Measurements from ENCODE around the gene PPID. TPM values are rescaled to one million over a fixed set of nuclear protein-coding genes. Genes with fewer than 3 reads are reported as not detected.
A peak's percentile ranks its signal among the peaks of the same experiment; 100 is the strongest.

PPID gene
- polyA plus RNA-seq, 1 donor from 2014 or later: 65.2 TPM

- no peaks in the 10 kb centered on the region for H3K9me3 ChIP-seq (ENCODE audit: low read length)
- peak within 1 kb of the TSS; percentile 85 for H3K4me3 ChIP-seq (ENCODE audit: low read length)
- H3K9me2 ChIP-seq (ENCODE audit: insufficient read depth, low read length): no peaks in the 10 kb centered on the region
- H2AFZ ChIP-seq (ENCODE audit: low read depth, low read length): peak within 1 kb of the TSS; percentile 81
- TF ChIP-seq EZH2 (IDR thresholded peaks at IDR 0.05; ENCODE audit: borderline replicate concordance, insufficient read depth, low read length, poor library complexity, severe bottlenecking) (no peak), TAF1 (IDR thresholded peaks at IDR 0.05; ENCODE audit: low read depth) (no peak), EP300 (conservative IDR thresholded peaks at IDR 0.05; ENCODE audit: poor library complexity, severe bottlenecking) (no peak), POLR2AphosphoS5 (IDR thresholded peaks at IDR 0.05) (no peak), MXI1 (conservative IDR thresholded peaks at IDR 0.05; ENCODE audit: poor library complexity, severe bottlenecking) (peak; percentile 77), RAD21 (conservative IDR thresholded peaks at IDR 0.05) (no peak)
- H3K27me3 ChIP-seq (ENCODE audit: insufficient read depth, low read depth, low read length): no peaks in the 10 kb centered on the region
- peak within 1 kb of the TSS; percentile 85 for H3K27ac ChIP-seq (ENCODE audit: low read length)
- H3K4me2 ChIP-seq (ENCODE audit: low read length): peak within 1 kb of the TSS; percentile 74
- H3K36me3 ChIP-seq (ENCODE audit: insufficient read depth, low read length): no peaks in the 10 kb centered on the region
- no peaks in the 10 kb centered on the region for H4K20me1 ChIP-seq (ENCODE audit: insufficient read depth)
- H3K9ac ChIP-seq (ENCODE audit: low read length): peak within 1 kb of the TSS; percentile 83
- no peaks in the 10 kb centered on the region for H3F3A ChIP-seq (ENCODE audit: insufficient read depth, low read length, poor library complexity, severe bottlenecking)
- peaks cover 43% of the 10 kb centered on the region for H3K79me2 ChIP-seq (replicated peaks; ENCODE audit: insufficient read depth, low read length)
Measured at GRCh38 chr4:158671665-158671914, 51.6 kb downstream of the PPID start, which contains the start of gene C4orf46. C4orf46 (minus strand) TSS chr4:158671887; CDS start chr4:158671801, 86 bp downstream.

- Histone ChIP-seq H3K9me2 (ENCODE audit: insufficient read depth, low read length) (no peaks in the 10 kb centered on the region), H3K9ac (ENCODE audit: low read length) (peak overlapping the region; percentile 80), H3K4me2 (ENCODE audit: low read length) (peak overlapping the region; percentile 74), H3K27me3 (ENCODE audit: insufficient read depth, low read depth, low read length) (no peaks in the 10 kb centered on the region), H4K20me1 (ENCODE audit: insufficient read depth) (no peaks in the 10 kb centered on the region), H3K9me3 (ENCODE audit: low read length) (no peaks in the 10 kb centered on the region), H3K27ac (ENCODE audit: low read length) (peak overlapping the region; percentile 81), H2AFZ (ENCODE audit: low read depth, low read length) (peak overlapping the region; percentile 81), H3F3A (ENCODE audit: insufficient read depth, low read length, poor library complexity, severe bottlenecking) (no peaks in the 10 kb centered on the region), H3K79me2 (replicated peaks; ENCODE audit: insufficient read depth, low read length) (peaks cover 43% of the 10 kb centered on the region), H3K4me3 (ENCODE audit: low read length) (peak overlapping the region; percentile 85), H3K36me3 (ENCODE audit: insufficient read depth, low read length) (no peaks in the 10 kb centered on the region)
- peak; percentile 21 for TF ChIP-seq REST (IDR thresholded peaks at IDR 0.05; ENCODE audit: borderline replicate concordance)
- no peak for TF ChIP-seq RAD21 (conservative IDR thresholded peaks at IDR 0.05)
Measured at GRCh38 chr4:158670975-158671664, 52.1 kb downstream of the PPID start.

- Histone ChIP-seq H3K27ac (ENCODE audit: low read length) (no peak overlapping the region), H3F3A (ENCODE audit: insufficient read depth, low read length, poor library complexity, severe bottlenecking) (no peaks in the 10 kb centered on the region), H3K4me2 (ENCODE audit: low read length) (no peak overlapping the region), H3K9me2 (ENCODE audit: insufficient read depth, low read length) (no peaks in the 10 kb centered on the region), H3K79me2 (replicated peaks; ENCODE audit: insufficient read depth, low read length) (peaks cover 43% of the 10 kb centered on the region), H3K9me3 (ENCODE audit: low read length) (no peaks in the 10 kb centered on the region), H4K20me1 (ENCODE audit: insufficient read depth) (no peaks in the 10 kb centered on the region), H3K27me3 (ENCODE audit: insufficient read depth, low read depth, low read length) (no peaks in the 10 kb centered on the region), H3K4me3 (ENCODE audit: low read length) (peak overlapping the region; percentile 20), H3K36me3 (ENCODE audit: insufficient read depth, low read length) (no peaks in the 10 kb centered on the region), H2AFZ (ENCODE audit: low read depth, low read length) (no peak overlapping the region), H3K9ac (ENCODE audit: low read length) (no peak overlapping the region)
- TF ChIP-seq SMC3 (conservative IDR thresholded peaks at IDR 0.05; ENCODE audit: poor library complexity): no peak
- no peak for TF ChIP-seq EZH2 (IDR thresholded peaks at IDR 0.05; ENCODE audit: borderline replicate concordance, insufficient read depth, low read length, poor library complexity, severe bottlenecking)
- TF ChIP-seq EP300 (conservative IDR thresholded peaks at IDR 0.05; ENCODE audit: poor library complexity, severe bottlenecking): no peak
- no peak for TF ChIP-seq TAF1 (IDR thresholded peaks at IDR 0.05; ENCODE audit: low read depth)
- no peak for TF ChIP-seq POLR2AphosphoS5 (IDR thresholded peaks at IDR 0.05)
- TF ChIP-seq CTCF (IDR thresholded peaks at IDR 0.05; ENCODE audit: poor library complexity, severe bottlenecking): no peak
- TF ChIP-seq REST (IDR thresholded peaks at IDR 0.05; ENCODE audit: borderline replicate concordance): no peak
- TF ChIP-seq MXI1 (conservative IDR thresholded peaks at IDR 0.05; ENCODE audit: poor library complexity, severe bottlenecking): no peak
- no peak for TF ChIP-seq RAD21 (conservative IDR thresholded peaks at IDR 0.05)
Measured at GRCh38 chr4:158669310-158669709, 53.9 kb downstream of the PPID start.

Measured in neural cell (in vitro differentiated cells).